H9 (cell line): ENCODE results near the gene ATXN10. TPM values are rescaled to one million over a fixed set of nuclear protein-coding genes. Genes with fewer than 3 reads are reported as not detected.

Source experiments
- DNase-seq: peaks from one replicate; pipeline ENCODE4 v3.0.0-alpha.2; 2017
- H2AFZ ChIP-seq: one replicate; pipeline ENCODE4 v1.6.1; 2013; ENCODE audit warnings: mild to moderate bottlenecking, low read length, control low read depth, moderate library complexity
- H2AK5ac ChIP-seq: 2 replicates; pipeline ENCODE4 v1.6.1; 2013; ENCODE audit warnings: low read length, control low read depth, mixed read lengths; ENCODE audit not compliant: insufficient read length
- H2BK120ac ChIP-seq: one replicate; pipeline ENCODE4 v1.6.1; 2013; ENCODE audit warnings: low read depth, mild to moderate bottlenecking, low read length, control low read depth, inconsistent platforms; ENCODE audit not compliant: poor library complexity, severe bottlenecking
- H2BK12ac ChIP-seq: 2 replicates; pipeline ENCODE4 v1.6.1; 2013; ENCODE audit warnings: low read length, control low read depth, mixed read lengths, low read depth; ENCODE audit not compliant: insufficient read length
- H2BK15ac ChIP-seq: 2 replicates; pipeline ENCODE4 v1.6.1; 2013; ENCODE audit warnings: low read depth, low read length, control low read depth
- H2BK20ac ChIP-seq: one replicate; pipeline ENCODE4 v1.6.1; 2013; ENCODE audit warnings: low read depth, mild to moderate bottlenecking, low read length, control low read depth, inconsistent platforms; ENCODE audit not compliant: poor library complexity, severe bottlenecking
- H2BK5ac ChIP-seq: 2 replicates; pipeline ENCODE4 v1.6.1; 2013; ENCODE audit warnings: low read length, control low read depth, mixed read lengths; ENCODE audit not compliant: insufficient read length
- H3K14ac ChIP-seq: 2 replicates; pipeline ENCODE4 v1.6.1; 2013; ENCODE audit warnings: low read length, control low read depth; ENCODE audit not compliant: insufficient read depth
- H3K18ac ChIP-seq: 2 replicates; pipeline ENCODE4 v1.6.1; 2013; ENCODE audit warnings: low read depth, mild to moderate bottlenecking, mixed read lengths, low read length, control low read depth; ENCODE audit not compliant: insufficient read length
- H3K23ac ChIP-seq: 2 replicates; pipeline ENCODE4 v1.6.1; 2013; ENCODE audit warnings: low read length, control low read depth, mixed read lengths, low read depth; ENCODE audit not compliant: insufficient read length
- H3K23me2 ChIP-seq: 2 replicates; pipeline ENCODE4 v1.6.1; 2013; ENCODE audit warnings: low read depth, mild to moderate bottlenecking, mixed read lengths, low read length, control low read depth; ENCODE audit not compliant: insufficient read length, poor library complexity, severe bottlenecking
- H3K27ac ChIP-seq: 2 replicates; pipeline ENCODE4 v1.5.1; 2013; ENCODE audit warnings: low read length, control low read depth, mixed read lengths, low read depth; ENCODE audit not compliant: insufficient read length
- H3K27me3 ChIP-seq: 2 replicates; pipeline ENCODE4 v1.6.1; 2013; ENCODE audit warnings: low read length, control low read depth, inconsistent platforms; ENCODE audit not compliant: insufficient read depth
- H3K4ac ChIP-seq: 2 replicates; pipeline ENCODE4 v1.6.1; 2013; ENCODE audit warnings: low read depth, mild to moderate bottlenecking, control low read depth, inconsistent platforms, low read length, moderate library complexity
- H3K4me1 ChIP-seq: 2 replicates; pipeline ENCODE4 v1.6.1; 2013; ENCODE audit warnings: low read length, control low read depth, inconsistent platforms; ENCODE audit not compliant: insufficient read depth
- H3K4me2 ChIP-seq: 2 replicates; pipeline ENCODE4 v1.6.1; 2013; ENCODE audit warnings: low read length, control low read depth, mixed read lengths; ENCODE audit not compliant: insufficient read length, insufficient read depth
- H3K56ac ChIP-seq: 2 replicates; pipeline ENCODE4 v1.6.1; 2013; ENCODE audit warnings: low read depth, mild to moderate bottlenecking, mixed read lengths, low read length, control low read depth; ENCODE audit not compliant: insufficient read length
- H3K79me1 ChIP-seq: 2 replicates; pipeline ENCODE4 v1.6.1; 2013; ENCODE audit warnings: low read depth, mild to moderate bottlenecking, moderate library complexity, low read length, control low read depth, inconsistent platforms; ENCODE audit not compliant: insufficient read depth, poor library complexity, severe bottlenecking
- H3K79me2 ChIP-seq: 2 replicates; pipeline ENCODE4 v1.6.1; 2013; ENCODE audit warnings: low read length, control low read depth, inconsistent platforms; ENCODE audit not compliant: insufficient read depth
- H3K9ac ChIP-seq: 2 replicates; pipeline ENCODE4 v1.6.1; 2013; ENCODE audit warnings: low read length, control low read depth, mixed read lengths; ENCODE audit not compliant: insufficient read length; ENCODE audit errors: extremely low read depth
- H3K9me3 ChIP-seq: one replicate; pipeline ENCODE4 v1.6.1; 2013; ENCODE audit warnings: low read depth, low read length, inconsistent platforms; ENCODE audit not compliant: control insufficient read depth
- H3T11ph ChIP-seq: one replicate; pipeline ENCODE4 v1.6.1; 2013; ENCODE audit warnings: mild to moderate bottlenecking, low read length, control low read depth, inconsistent platforms
- H4K20me1 ChIP-seq: one replicate; pipeline ENCODE4 v1.6.1; 2013; ENCODE audit not compliant: control insufficient read depth, insufficient read length, insufficient read depth
- H4K5ac ChIP-seq: 2 replicates; pipeline ENCODE4 v1.6.1; 2013; ENCODE audit warnings: low read depth, mild to moderate bottlenecking, mixed read lengths, low read length, control low read depth; ENCODE audit not compliant: insufficient read length
- H4K8ac ChIP-seq: replicated peaks from 2 replicates; pipeline ENCODE4 v1.6.1; 2013; ENCODE audit warnings: low read length, control low read depth, mixed read lengths, low read depth; ENCODE audit not compliant: insufficient read length
- H4K91ac ChIP-seq: 2 replicates; pipeline ENCODE4 v1.6.1; 2013; ENCODE audit warnings: low read depth, mild to moderate bottlenecking, moderate library complexity, mixed read lengths, low read length, control low read depth; ENCODE audit not compliant: insufficient read length
- H3K27ac Mint-ChIP-seq, 3 experiments: 2 replicates in 2 of 3; 3 replicates in 1 of 3; pipeline ENCODE4 v1.8.0; 2020 to 2021; ENCODE audit warnings: mixed read lengths in 3 of 3, mild to moderate bottlenecking in 1 of 3, moderate library complexity in 1 of 3
- H3K27me3 Mint-ChIP-seq: 2 replicates; pipeline ENCODE4 v1.8.0; 2021; ENCODE audit warnings: low read depth, mild to moderate bottlenecking, moderate library complexity, mixed read lengths
- H3K36me3 Mint-ChIP-seq, 3 experiments: 2 replicates in 2 of 3; 3 replicates in 1 of 3; pipeline ENCODE4 v1.8.0; 2020 to 2021; ENCODE audit warnings: low read depth in 3 of 3, mixed read lengths in 3 of 3; ENCODE audit not compliant: insufficient read depth in 1 of 3
- H3K4me1 Mint-ChIP-seq, 2 experiments: 2 replicates each; pipeline ENCODE4 v1.8.0; 2020; ENCODE audit warnings: mixed read lengths in 2 of 2
- H3K4me3 Mint-ChIP-seq, 2 experiments: 2 replicates in 1 of 2; 3 replicates in 1 of 2; pipeline ENCODE4 v1.8.0; 2020 to 2021; ENCODE audit warnings: mild to moderate bottlenecking in 2 of 2, mixed read lengths in 2 of 2, moderate library complexity in 1 of 2
- H3K9me3 Mint-ChIP-seq, 2 experiments: 2 replicates in 1 of 2; 3 replicates in 1 of 2; pipeline ENCODE4 v1.8.0; 2020; ENCODE audit warnings: mild to moderate bottlenecking in 2 of 2, mixed read lengths in 2 of 2, moderate library complexity in 1 of 2
- WGBS: extraction: QIAGEN DNeasy Blood & Tissue Kit; methylation state at CpG from one replicate; pipeline ENCODE4 v1.1.7; 2013; ENCODE audit warnings: missing lambda C conversion rate, low lambda C conversion rate, mixed read lengths; ENCODE audit not compliant: insufficient read length; ENCODE audit errors: extremely low coverage; 5-methylcytosine and 5-hydroxymethylcytosine counted together
- total RNA-seq: library from RNA; stranded (reverse); gene quantifications from 2 replicates; pipeline ENCODE4 v1.2.1, GENCODE V29; 2021
- TF ChIP-seq, protein P1 (sequence below): fragments of 200-600 bp; sonication (generic); conservative IDR thresholded peaks from 3 replicates; pipeline ENCODE4 v1.8.0; 2021; ENCODE audit warnings: antibody characterized with exemption, mild to moderate bottlenecking

ATXN10 gene
- total RNA-seq, 1 experiment from 2014 or later: 210 TPM

DNA sequence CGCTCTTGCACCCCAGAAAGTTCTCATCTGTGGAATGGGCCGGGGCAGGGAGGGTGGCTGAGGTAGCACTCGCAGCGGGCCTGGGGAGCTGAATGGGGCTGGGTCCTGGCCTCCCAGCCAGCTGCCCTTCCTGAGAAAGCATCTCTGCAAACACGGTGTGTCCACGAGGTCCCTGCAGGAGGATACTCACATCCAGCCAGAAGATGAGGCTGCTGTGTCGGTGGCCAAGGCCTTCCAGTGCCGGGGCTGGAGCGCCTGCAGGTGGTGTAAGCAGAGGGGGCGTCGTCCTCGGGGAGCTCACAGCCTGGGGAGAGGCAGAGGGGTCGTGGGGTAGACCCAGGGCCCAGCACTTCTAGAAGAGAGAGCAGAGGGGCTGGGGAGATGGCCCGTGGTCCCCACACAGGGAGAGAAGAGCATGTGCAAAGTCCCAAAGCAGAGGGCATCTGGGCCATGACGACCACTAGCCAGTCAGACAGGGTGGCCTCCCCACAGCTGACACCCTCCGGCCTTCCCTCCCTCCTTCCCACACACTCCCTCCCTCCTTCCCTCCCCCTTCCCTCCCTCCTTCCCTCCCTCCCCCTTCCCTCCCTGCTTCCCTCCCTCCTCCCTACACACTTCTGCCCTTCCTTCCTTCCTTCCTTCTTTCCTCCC, 207.4 kb downstream of the ATXN10 start:
- no peaks in the 10 kb centered on the region for H3K79me2 ChIP-seq
- Mint-ChIP-seq H3K27me3 (peaks cover 20% of the 10 kb centered on the region), H3K4me1 (peaks cover 7 to 32% of the 10 kb centered on the region in 2 experiments), H3K4me3 (peak overlapping the region in 1 of 2 experiments; percentile 62; a peak in 2 of 5 replicates), H3K27ac (no peak overlapping the region), H3K36me3 (no peaks in the 10 kb centered on the region), H3K9me3 (no peaks in the 10 kb centered on the region)
- no peak overlapping the region for H2AFZ ChIP-seq
- no peaks in the 10 kb centered on the region for H3K9me3 ChIP-seq
- no peak overlapping the region for H2BK12ac ChIP-seq
- no peak overlapping the region for H3K23ac ChIP-seq
- H4K20me1 ChIP-seq: no peaks in the 10 kb centered on the region
- H4K5ac ChIP-seq: no peak overlapping the region
- H3K14ac ChIP-seq: no peak overlapping the region
- H3K18ac ChIP-seq: no peak overlapping the region
- no peaks in the 10 kb centered on the region for H3K79me1 ChIP-seq
- H3K56ac ChIP-seq: no peak overlapping the region
- no peak overlapping the region for H2BK20ac ChIP-seq
- H3K23me2 ChIP-seq: no peaks in the 10 kb centered on the region
- H2BK120ac ChIP-seq: no peak overlapping the region
- H3K4me2 ChIP-seq: no peak overlapping the region
- H2BK5ac ChIP-seq: no peak overlapping the region
- H4K8ac ChIP-seq: no peak overlapping the region
- H3K4me1 ChIP-seq: no peaks in the 10 kb centered on the region
- H3K27ac ChIP-seq: no peak overlapping the region
- no peak overlapping the region for H2AK5ac ChIP-seq
- no peak overlapping the region for H4K91ac ChIP-seq
- no peak overlapping the region for H3K4ac ChIP-seq
- no CpG with 5 or more reads among the region's 16 CpGs for WGBS
- peaks cover 3% of the 10 kb centered on the region; the same call in 1 of the 2 replicates for H3K27me3 ChIP-seq
- TF ChIP-seq, protein P1, sequence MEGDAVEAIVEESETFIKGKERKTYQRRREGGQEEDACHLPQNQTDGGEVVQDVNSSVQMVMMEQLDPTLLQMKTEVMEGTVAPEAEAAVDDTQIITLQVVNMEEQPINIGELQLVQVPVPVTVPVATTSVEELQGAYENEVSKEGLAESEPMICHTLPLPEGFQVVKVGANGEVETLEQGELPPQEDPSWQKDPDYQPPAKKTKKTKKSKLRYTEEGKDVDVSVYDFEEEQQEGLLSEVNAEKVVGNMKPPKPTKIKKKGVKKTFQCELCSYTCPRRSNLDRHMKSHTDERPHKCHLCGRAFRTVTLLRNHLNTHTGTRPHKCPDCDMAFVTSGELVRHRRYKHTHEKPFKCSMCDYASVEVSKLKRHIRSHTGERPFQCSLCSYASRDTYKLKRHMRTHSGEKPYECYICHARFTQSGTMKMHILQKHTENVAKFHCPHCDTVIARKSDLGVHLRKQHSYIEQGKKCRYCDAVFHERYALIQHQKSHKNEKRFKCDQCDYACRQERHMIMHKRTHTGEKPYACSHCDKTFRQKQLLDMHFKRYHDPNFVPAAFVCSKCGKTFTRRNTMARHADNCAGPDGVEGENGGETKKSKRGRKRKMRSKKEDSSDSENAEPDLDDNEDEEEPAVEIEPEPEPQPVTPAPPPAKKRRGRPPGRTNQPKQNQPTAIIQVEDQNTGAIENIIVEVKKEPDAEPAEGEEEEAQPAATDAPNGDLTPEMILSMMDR: no peak
- peak; percentile 35 for DNase-seq
- H2BK15ac ChIP-seq: no peak overlapping the region
- H3K9ac ChIP-seq: no peak overlapping the region
- no peak overlapping the region for H3T11ph ChIP-seq
